WERI-Rb-1 (cell line): ENCODE results near the gene BOD1.

Experiments
- DNase-seq: peaks from one replicate; pipeline ENCODE4 v3.0.0-alpha.2; 2020
- H3K27ac ChIP-seq: fragments of 250-450 bp; sonication (Bioruptor Pico); 2 replicates; pipeline ENCODE4 v1.5.1; 2020; ENCODE audit warnings: mild to moderate bottlenecking, moderate library complexity
- H3K27me3 ChIP-seq: fragments of 250-450 bp; sonication (Bioruptor Pico); 2 replicates; pipeline ENCODE4 v1.5.1; 2021; ENCODE audit warnings: mild to moderate bottlenecking, low read depth, moderate library complexity; ENCODE audit not compliant: insufficient read depth, severe bottlenecking
- H3K36me3 ChIP-seq: fragments of 250-450 bp; sonication (Bioruptor Pico); 2 replicates; pipeline ENCODE4 v1.5.1; 2020; ENCODE audit warnings: mild to moderate bottlenecking, moderate library complexity
- H3K4me3 ChIP-seq: 2 replicates; pipeline ENCODE4 v1.5.1; 2011; ENCODE audit warnings: low read depth, mild to moderate bottlenecking, control low read depth, low read length
- H3K9me3 ChIP-seq: fragments of 250-450 bp; sonication (Bioruptor Pico); 2 replicates; pipeline ENCODE4 v1.5.1; 2021; ENCODE audit warnings: mild to moderate bottlenecking, moderate library complexity; ENCODE audit not compliant: severe bottlenecking
- TF ChIP-seq, protein P1 (sequence below): IDR thresholded peaks from 2 replicates; pipeline ENCODE4 v1.5.1; 2011; ENCODE audit warnings: low read depth, mild to moderate bottlenecking, control low read depth, inconsistent platforms, low read length

The BOD1 gene

DNA sequence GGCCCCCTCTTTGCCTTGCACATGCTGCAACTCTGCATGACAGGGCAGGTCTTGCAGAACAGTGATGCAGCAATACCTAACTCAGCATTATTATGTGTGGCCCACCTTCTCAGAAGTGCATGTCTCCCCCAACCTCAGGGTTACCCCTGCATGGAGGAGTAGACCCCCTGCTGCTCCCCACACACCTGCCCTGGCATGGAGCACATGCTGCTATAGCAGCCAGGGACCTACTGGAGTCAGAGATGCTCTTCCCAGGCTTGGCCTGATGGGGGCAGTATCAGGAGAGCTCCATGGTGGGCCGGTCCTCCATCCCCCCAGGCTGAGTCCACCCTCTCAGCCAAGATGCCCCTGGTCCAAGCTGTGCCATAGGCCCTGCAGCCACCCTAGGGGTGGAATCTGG is 13.2 kb upstream of the BOD1 start:
- peak; percentile 59 for DNase-seq
- H3K9me3 ChIP-seq, result peaks cover 3% of the 10 kb centered on the region
- H3K27me3 ChIP-seq, result no peaks in the 10 kb centered on the region
- no peaks in the 10 kb centered on the region for H3K36me3 ChIP-seq
- H3K4me3 ChIP-seq, result no peak overlapping the region
- TF ChIP-seq, protein P1, sequence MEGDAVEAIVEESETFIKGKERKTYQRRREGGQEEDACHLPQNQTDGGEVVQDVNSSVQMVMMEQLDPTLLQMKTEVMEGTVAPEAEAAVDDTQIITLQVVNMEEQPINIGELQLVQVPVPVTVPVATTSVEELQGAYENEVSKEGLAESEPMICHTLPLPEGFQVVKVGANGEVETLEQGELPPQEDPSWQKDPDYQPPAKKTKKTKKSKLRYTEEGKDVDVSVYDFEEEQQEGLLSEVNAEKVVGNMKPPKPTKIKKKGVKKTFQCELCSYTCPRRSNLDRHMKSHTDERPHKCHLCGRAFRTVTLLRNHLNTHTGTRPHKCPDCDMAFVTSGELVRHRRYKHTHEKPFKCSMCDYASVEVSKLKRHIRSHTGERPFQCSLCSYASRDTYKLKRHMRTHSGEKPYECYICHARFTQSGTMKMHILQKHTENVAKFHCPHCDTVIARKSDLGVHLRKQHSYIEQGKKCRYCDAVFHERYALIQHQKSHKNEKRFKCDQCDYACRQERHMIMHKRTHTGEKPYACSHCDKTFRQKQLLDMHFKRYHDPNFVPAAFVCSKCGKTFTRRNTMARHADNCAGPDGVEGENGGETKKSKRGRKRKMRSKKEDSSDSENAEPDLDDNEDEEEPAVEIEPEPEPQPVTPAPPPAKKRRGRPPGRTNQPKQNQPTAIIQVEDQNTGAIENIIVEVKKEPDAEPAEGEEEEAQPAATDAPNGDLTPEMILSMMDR, result peak; percentile 84
- H3K27ac ChIP-seq, result no peak overlapping the region

DNA sequence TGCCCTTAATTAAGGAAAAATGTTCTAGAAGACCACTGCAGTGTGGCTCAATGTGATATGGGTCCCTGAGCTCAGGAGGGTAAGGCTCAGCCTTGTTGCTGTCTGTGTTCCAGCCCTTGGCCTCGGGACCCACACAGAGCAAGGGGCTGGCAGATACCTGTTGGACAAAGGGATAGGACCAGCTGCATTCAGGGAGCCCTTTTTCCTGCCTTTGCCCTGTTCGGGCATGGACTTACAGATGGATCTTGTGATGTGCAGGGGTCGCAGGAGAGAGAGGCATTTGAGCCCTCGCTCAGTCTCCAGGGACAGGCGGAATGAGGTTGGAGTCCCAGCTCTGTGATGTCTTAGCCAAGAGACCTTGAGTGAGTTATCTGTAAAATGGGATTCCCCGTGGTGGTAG is 12.1 kb upstream of the BOD1 start:
- TF ChIP-seq, protein P1, result no peak
- Histone ChIP-seq H3K4me3 (no peak overlapping the region), H3K27ac (no peak overlapping the region), H3K36me3 (no peaks in the 10 kb centered on the region), H3K27me3 (no peaks in the 10 kb centered on the region), H3K9me3 (peaks cover 3% of the 10 kb centered on the region)
- DNase-seq, result no peak

DNA sequence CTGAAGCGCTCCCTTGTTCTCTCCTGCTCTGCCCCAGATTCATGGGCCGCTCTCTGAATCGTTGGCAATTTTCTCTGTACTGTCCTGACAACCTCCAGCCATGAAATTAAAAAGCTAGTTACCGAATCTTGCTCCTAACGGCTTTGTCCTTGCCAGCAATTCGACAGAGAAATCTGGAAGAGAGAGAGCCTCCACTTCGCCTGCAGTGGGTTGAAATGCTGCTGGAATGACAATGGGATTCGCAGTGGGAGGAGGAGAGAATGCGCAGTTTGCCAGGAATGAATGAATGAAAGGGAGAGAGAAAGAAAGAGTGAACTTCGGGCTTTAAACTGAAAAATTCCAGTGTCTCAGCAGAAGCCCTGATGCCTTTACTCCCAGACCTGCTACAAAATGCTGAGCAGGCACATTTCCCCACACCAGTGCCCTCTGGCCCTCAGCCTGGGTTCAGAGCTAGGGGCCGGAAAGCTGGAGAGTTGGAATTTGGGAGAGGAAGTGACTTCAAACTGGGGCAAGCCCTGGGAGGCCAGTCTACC is 11.5 kb upstream of the BOD1 start:
- H3K4me3 ChIP-seq, result no peak overlapping the region

DNA sequence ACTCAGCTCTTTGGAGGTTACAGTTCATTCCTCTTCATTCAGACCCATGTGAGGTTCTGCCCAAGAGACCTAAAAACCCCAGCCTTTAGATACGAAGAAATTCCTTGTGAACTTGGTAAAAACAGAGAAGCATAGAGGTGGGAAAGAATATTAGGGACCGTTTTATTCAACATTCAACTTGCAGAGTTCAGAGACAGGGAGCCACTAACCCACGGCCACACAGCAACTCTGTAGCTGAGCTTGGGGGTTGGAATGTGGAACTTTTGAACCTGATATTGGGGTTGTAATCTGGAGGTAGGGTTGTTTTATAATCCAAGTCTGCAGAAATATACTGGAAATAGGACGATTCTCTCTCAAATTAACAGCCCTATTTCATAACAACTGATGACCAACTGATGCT is 10.8 kb upstream of the BOD1 start:
- H3K27ac ChIP-seq, result no peak overlapping the region
- TF ChIP-seq, protein P1, result no peak
- peaks cover 3% of the 10 kb centered on the region for H3K9me3 ChIP-seq

More for the DNA sequence above, 11.5 kb upstream of the BOD1 start:
- no peaks in the 10 kb centered on the region for H3K27me3 ChIP-seq
- no peak for DNase-seq
- TF ChIP-seq, protein P1, result no peak
- H3K9me3 ChIP-seq, result peaks cover 3% of the 10 kb centered on the region
- H3K36me3 ChIP-seq, result no peaks in the 10 kb centered on the region
- H3K27ac ChIP-seq, result no peak overlapping the region

DNA sequence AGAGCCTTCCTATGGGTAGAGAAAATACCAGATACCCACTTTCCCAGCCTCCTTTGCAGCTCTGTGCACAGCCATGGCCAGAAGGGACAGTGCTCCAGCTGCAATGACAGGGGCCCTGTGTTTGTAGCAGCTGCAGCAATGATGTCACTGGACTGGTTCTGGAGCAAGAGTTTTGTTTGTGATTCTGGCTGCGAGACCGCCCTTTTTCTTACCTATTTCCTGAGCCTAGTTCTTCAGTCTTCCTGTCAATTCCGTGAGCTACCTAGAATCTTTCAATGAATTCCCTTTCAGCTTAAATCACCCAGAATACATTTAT is 10.0 kb upstream of the BOD1 start:
- Histone ChIP-seq H3K36me3 (no peaks in the 10 kb centered on the region), H3K27ac (no peak overlapping the region), H3K9me3 (peaks cover 3% of the 10 kb centered on the region), H3K27me3 (no peaks in the 10 kb centered on the region), H3K4me3 (no peak overlapping the region)
- no peak for DNase-seq
- TF ChIP-seq, protein P1, result no peak

More for the DNA sequence above, 10.8 kb upstream of the BOD1 start:
- no peak for DNase-seq
- Histone ChIP-seq H3K27me3 (no peaks in the 10 kb centered on the region), H3K36me3 (no peaks in the 10 kb centered on the region), H3K4me3 (no peak overlapping the region)
